Inferior parietal cortex (tissue), 1 donor: ENCODE results near the gene EXD1.
"Not testable (repeated sequence)": the region's sequence is repeated elsewhere in the genome, so short reads cannot be mapped to it uniquely, and the experiment has no call there.

Experiments
- DNase-seq: peaks from one replicate; pipeline ENCODE4 v3.0.0-alpha.2; 2016; ENCODE audit errors: extremely low spot score

Gene EXD1

DNA sequence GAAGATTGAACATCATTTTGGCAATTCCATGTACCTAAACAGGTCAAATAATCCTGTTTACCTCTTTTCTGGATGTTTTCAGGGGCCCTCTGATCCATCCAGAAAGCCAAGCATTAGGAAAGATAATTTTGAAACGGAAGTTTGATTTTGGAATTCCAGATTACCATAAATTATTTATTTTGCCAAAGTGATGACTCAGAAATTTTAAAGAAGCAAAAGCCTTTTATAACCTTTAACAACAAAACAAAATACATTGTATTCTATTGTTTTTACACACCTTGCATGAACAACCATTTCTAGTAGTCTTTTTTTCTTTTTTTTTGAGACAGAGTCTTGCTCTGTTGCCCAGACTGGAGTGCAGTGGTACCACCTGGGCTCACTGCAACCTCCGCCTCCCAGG is 82.5 kb downstream of the EXD1 start:
- no peak for DNase-seq

DNA sequence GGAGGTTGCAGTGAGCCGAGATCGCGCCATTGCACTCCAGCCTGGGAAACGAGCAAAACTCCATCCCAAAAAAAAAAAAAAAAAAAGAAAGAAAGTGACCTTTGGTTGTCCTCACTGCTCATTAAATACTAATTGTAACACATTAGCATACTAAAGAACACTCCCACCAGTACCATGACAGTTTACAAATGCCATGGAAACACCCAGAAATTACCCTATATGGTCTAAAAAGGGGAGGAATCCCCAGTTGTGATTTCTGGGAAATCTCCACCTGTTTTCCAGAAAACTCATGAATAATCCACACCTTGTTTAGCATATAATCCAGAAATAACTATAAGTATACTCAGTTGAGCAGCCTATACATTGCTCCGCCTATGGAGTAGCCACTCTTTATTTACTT is 90.9 kb downstream of the EXD1 start:
- DNase-seq, result no peak

DNA sequence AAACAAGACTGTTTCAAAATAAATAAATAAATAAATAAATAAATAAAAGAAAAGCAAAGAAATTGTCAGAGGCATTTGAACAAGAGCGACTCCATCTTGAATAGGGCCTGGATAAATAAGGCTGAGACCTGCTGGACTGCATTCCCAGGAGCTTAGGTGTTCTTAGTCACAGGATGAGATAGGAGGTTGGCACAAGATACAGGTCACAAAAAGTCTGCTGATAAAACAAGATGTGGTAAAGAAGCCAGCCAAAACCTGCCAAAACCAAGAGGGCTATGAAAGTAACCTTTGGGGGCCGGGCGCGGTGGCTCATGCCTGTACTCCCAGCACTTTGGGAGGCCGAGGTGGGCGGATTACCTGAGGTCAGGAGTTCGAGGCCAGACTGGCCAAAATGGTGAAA is 91.4 kb downstream of the EXD1 start:
- DNase-seq, result not testable (repeated sequence)

DNA sequence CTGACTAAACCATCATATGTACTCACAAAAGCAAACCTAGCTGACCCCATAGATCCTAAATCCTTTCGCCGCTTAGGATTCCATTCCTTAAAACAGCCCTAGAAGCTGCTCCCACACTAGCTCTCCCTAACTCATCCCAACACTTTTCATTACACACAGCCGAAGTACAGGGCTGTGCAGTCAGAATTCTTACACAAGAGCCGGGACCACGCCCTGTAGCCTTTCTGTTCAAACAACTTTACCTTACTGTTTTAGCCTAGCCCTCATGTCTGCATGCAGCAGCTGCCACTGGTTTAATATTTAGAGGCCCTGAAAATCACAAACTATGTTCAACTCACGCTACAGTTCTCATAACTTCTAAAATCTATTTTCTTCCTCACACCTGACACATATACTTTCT is 95.0 kb downstream of the EXD1 start:
- not testable (repeated sequence) for DNase-seq

DNA sequence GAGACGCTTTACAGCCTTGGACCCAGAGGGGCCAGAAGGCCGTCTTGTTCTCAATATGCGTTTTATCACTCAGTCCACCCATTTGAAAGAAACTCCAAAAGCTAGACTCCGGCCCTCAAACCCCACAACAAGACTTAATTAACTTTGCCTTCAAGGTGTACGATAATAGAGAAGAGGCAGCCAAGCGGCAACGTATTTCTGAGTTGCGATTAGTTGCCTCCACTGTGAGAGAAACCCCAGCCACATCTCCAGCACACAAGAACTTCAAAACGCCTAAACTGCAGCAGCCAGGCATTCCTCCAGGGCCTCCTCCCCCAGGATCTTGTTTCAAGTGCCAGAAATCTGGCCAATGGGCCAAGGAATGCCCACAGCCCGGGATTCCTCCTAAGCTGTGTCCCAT is 97.1 kb downstream of the EXD1 start:
- no peak for DNase-seq
